Karpas-422 (cell line): Measurements from ENCODE around the gene ITSN1. TPM values are rescaled to one million over a fixed set of nuclear protein-coding genes. Genes with fewer than 3 reads are reported as not detected.
"Not testable (repeated sequence)": the region's sequence is repeated elsewhere in the genome, so short reads cannot be mapped to it uniquely, and the experiment has no call there.

Source experiments
- DNase-seq: peaks from one replicate; pipeline ENCODE4 v3.0.0-alpha.2; 2015
- H2AFZ ChIP-seq: fragments of 200-600 bp; sonication (generic); 2 replicates; pipeline ENCODE4 v1.6.1; 2014; ENCODE audit warnings: antibody characterized with exemption, low read length, mixed read lengths
- H3K27ac ChIP-seq: fragments of 200-600 bp; sonication (generic); 2 replicates; pipeline ENCODE4 v1.5.1; 2014; ENCODE audit warnings: mild to moderate bottlenecking, low read length, moderate library complexity
- H3K27me3 ChIP-seq: fragments of 200-600 bp; sonication (generic); 2 replicates; pipeline ENCODE4 v1.6.1; 2014; ENCODE audit warnings: low read length, mixed read lengths
- H3K36me3 ChIP-seq: fragments of 200-600 bp; sonication (generic); 2 replicates; pipeline ENCODE4 v1.6.1; 2014; ENCODE audit warnings: low read length, mixed read lengths; ENCODE audit not compliant: insufficient read depth
- H3K4me1 ChIP-seq: fragments of 200-600 bp; sonication (generic); 2 replicates; pipeline ENCODE4 v1.6.1; 2014; ENCODE audit warnings: mild to moderate bottlenecking, low read length, mixed read lengths
- H3K4me2 ChIP-seq: fragments of 200-600 bp; sonication (generic); 2 replicates; pipeline ENCODE4 v1.6.1; 2014; ENCODE audit warnings: low read length, low read depth, mild to moderate bottlenecking; ENCODE audit not compliant: poor library complexity, severe bottlenecking
- H3K4me3 ChIP-seq: fragments of 200-600 bp; sonication (generic); 2 replicates; pipeline ENCODE4 v1.5.1; 2014; ENCODE audit warnings: mild to moderate bottlenecking, antibody characterized with exemption, low read length, mixed read lengths
- H3K79me2 ChIP-seq: fragments of 200-600 bp; sonication (generic); 2 replicates; pipeline ENCODE4 v1.6.1; 2014; ENCODE audit warnings: mild to moderate bottlenecking, low read length, mixed read lengths
- H3K9ac ChIP-seq: fragments of 200-600 bp; sonication (generic); 2 replicates; pipeline ENCODE4 v1.6.0; 2014; ENCODE audit warnings: low read length
- H3K9me2 ChIP-seq: fragments of 200-600 bp; sonication (generic), shearing (Covaris generic); replicated peaks from 2 replicates; pipeline ENCODE4 v1.6.0; 2014; ENCODE audit warnings: mild to moderate bottlenecking, low read length, moderate library complexity; ENCODE audit not compliant: insufficient read depth
- H3K9me3 ChIP-seq: fragments of 300-700, 200-600 bp; sonication (generic); 2 replicates; pipeline ENCODE4 v1.6.1; 2014; ENCODE audit warnings: low read length, mixed read lengths
- H4K20me1 ChIP-seq: fragments of 200-600 bp; sonication (generic); 2 replicates; pipeline ENCODE4 v1.6.1; 2014; ENCODE audit warnings: mild to moderate bottlenecking, antibody characterized with exemption, low read length, low read depth; ENCODE audit not compliant: insufficient read depth
- total RNA-seq: library from RNA; depleted of rRNA; stranded (reverse); fragments of >200 nt; shearing (Covaris generic); gene quantifications from 2 replicates; pipeline ENCODE4 v1.2.3, GENCODE V29; 2014; ENCODE audit warnings: low replicate concordance

Gene ITSN1
- total RNA-seq, 1 experiment from 2014 or later = 2.3 TPM

- H3K79me2 ChIP-seq = no peaks in the 10 kb centered on the region
- no peak for DNase-seq
- no peaks in the 10 kb centered on the region for H3K9me2 ChIP-seq
- H3K27ac ChIP-seq = no peak overlapping the region
- H3K9me3 ChIP-seq = no peaks in the 10 kb centered on the region
- no peak overlapping the region for H2AFZ ChIP-seq
- H3K9ac ChIP-seq = no peak overlapping the region
- no peaks in the 10 kb centered on the region for H3K36me3 ChIP-seq
- no peaks in the 10 kb centered on the region for H3K4me1 ChIP-seq
- no peak overlapping the region for H3K4me3 ChIP-seq
- no peaks in the 10 kb centered on the region for H3K27me3 ChIP-seq
- no peak overlapping the region for H3K4me2 ChIP-seq
- 0 out of 2 replicates have a peak, but pooled peaks cover 9% of the 10 kb centered on the region for H4K20me1 ChIP-seq
Observed at GRCh38 chr21:33666153-33666552, 23.9 kb downstream of the ITSN1 start.

- DNase-seq = no peak
- H3K4me2 ChIP-seq = no peak overlapping the region
- H3K4me3 ChIP-seq = no peak overlapping the region
- no peaks in the 10 kb centered on the region for H3K79me2 ChIP-seq
- no peak overlapping the region for H2AFZ ChIP-seq
- H3K9me3 ChIP-seq = no peaks in the 10 kb centered on the region
- no peaks in the 10 kb centered on the region for H3K27me3 ChIP-seq
- no peaks in the 10 kb centered on the region for H3K36me3 ChIP-seq
- H3K4me1 ChIP-seq = no peaks in the 10 kb centered on the region
- H4K20me1 ChIP-seq = 0 out of 2 replicates have a peak, but pooled peaks cover 12% of the 10 kb centered on the region
- no peak overlapping the region for H3K9ac ChIP-seq
- no peak overlapping the region for H3K27ac ChIP-seq
- no peaks in the 10 kb centered on the region for H3K9me2 ChIP-seq
Observed at GRCh38 chr21:33667636-33668035, 25.3 kb downstream of the ITSN1 start.

- no peaks in the 10 kb centered on the region for H3K79me2 ChIP-seq
- no peaks in the 10 kb centered on the region for H3K36me3 ChIP-seq
- no peaks in the 10 kb centered on the region for H3K9me2 ChIP-seq
- no peak for DNase-seq
- H3K27me3 ChIP-seq = no peaks in the 10 kb centered on the region
- H3K27ac ChIP-seq = no peak overlapping the region
- H3K4me2 ChIP-seq = no peak overlapping the region
- H3K4me3 ChIP-seq = no peak overlapping the region
- H2AFZ ChIP-seq = no peak overlapping the region
- 0 out of 2 replicates have a peak, but pooled peaks cover 12% of the 10 kb centered on the region for H4K20me1 ChIP-seq
- H3K9me3 ChIP-seq = no peaks in the 10 kb centered on the region
- no peaks in the 10 kb centered on the region for H3K4me1 ChIP-seq
- H3K9ac ChIP-seq = no peak overlapping the region
Observed at GRCh38 chr21:33668180-33668579, 25.9 kb downstream of the ITSN1 start.

GRCh38 chr21:33668620-33669019 is 26.3 kb downstream of the ITSN1 start:
- Histone ChIP-seq H3K9me3 (no peaks in the 10 kb centered on the region), H3K9ac (no peak overlapping the region), H3K27me3 (no peaks in the 10 kb centered on the region), H3K36me3 (no peaks in the 10 kb centered on the region), H2AFZ (no peak overlapping the region), H3K79me2 (no peaks in the 10 kb centered on the region), H3K9me2 (no peaks in the 10 kb centered on the region), H3K27ac (no peak overlapping the region), H3K4me1 (no peaks in the 10 kb centered on the region), H4K20me1 (0 out of 2 replicates have a peak, but pooled peaks cover 12% of the 10 kb centered on the region), H3K4me3 (no peak overlapping the region), H3K4me2 (no peak overlapping the region)
- DNase-seq = no peak

GRCh38 chr21:33670076-33670978 is 28.0 kb downstream of the ITSN1 start:
- no peaks in the 10 kb centered on the region for H3K9me2 ChIP-seq
- no peak overlapping the region for H3K4me3 ChIP-seq
- H4K20me1 ChIP-seq = 0 out of 2 replicates have a peak, but pooled peaks cover 12% of the 10 kb centered on the region
- no peak overlapping the region for H3K27ac ChIP-seq
- H3K4me2 ChIP-seq = no peak overlapping the region
- H3K4me1 ChIP-seq = no peaks in the 10 kb centered on the region
- H3K79me2 ChIP-seq = no peaks in the 10 kb centered on the region
- DNase-seq = no peak
- H3K27me3 ChIP-seq = no peaks in the 10 kb centered on the region
- no peak overlapping the region for H3K9ac ChIP-seq
- H2AFZ ChIP-seq = no peak overlapping the region
- no peaks in the 10 kb centered on the region for H3K9me3 ChIP-seq
- H3K36me3 ChIP-seq = no peaks in the 10 kb centered on the region

GRCh38 chr21:33673473-33673872 is 31.2 kb downstream of the ITSN1 start:
- Histone ChIP-seq H4K20me1 (peaks cover 4% of the 10 kb centered on the region; the same call in 1 of the 2 replicates), H3K27me3 (no peaks in the 10 kb centered on the region), H3K79me2 (no peaks in the 10 kb centered on the region)

GRCh38 chr21:33674226-33674625 is 31.9 kb downstream of the ITSN1 start:
- Histone ChIP-seq H3K27ac (no peak overlapping the region), H4K20me1 (peaks cover 4% of the 10 kb centered on the region; the same call in 1 of the 2 replicates), H3K9me2 (no peaks in the 10 kb centered on the region), H3K9me3 (no peaks in the 10 kb centered on the region), H3K4me2 (no peak overlapping the region), H3K36me3 (no peaks in the 10 kb centered on the region), H3K4me1 (no peaks in the 10 kb centered on the region), H2AFZ (no peak overlapping the region), H3K9ac (no peak overlapping the region), H3K27me3 (no peaks in the 10 kb centered on the region), H3K79me2 (no peaks in the 10 kb centered on the region), H3K4me3 (no peak overlapping the region)
- DNase-seq = no peak

More at GRCh38 chr21:33673473-33673872, 31.2 kb downstream of the ITSN1 start:
- no peak for DNase-seq
- no peak overlapping the region for H3K27ac ChIP-seq
- H3K36me3 ChIP-seq = no peaks in the 10 kb centered on the region
- H3K9me3 ChIP-seq = no peaks in the 10 kb centered on the region
- no peak overlapping the region for H3K9ac ChIP-seq
- no peak overlapping the region for H3K4me2 ChIP-seq
- H2AFZ ChIP-seq = no peak overlapping the region
- H3K4me3 ChIP-seq = no peak overlapping the region
- no peaks in the 10 kb centered on the region for H3K9me2 ChIP-seq
- H3K4me1 ChIP-seq = no peaks in the 10 kb centered on the region

- not testable (repeated sequence) for H3K9me2 ChIP-seq, DNase-seq, H2AFZ ChIP-seq, H3K4me2 ChIP-seq, H3K9ac ChIP-seq, H3K27me3 ChIP-seq, H3K4me1 ChIP-seq, H3K27ac ChIP-seq, H4K20me1 ChIP-seq, H3K4me3 ChIP-seq, H3K9me3 ChIP-seq, H3K36me3 ChIP-seq, H3K79me2 ChIP-seq
Observed at GRCh38 chr21:33676666-33677065, 34.4 kb downstream of the ITSN1 start.
